ENCODE measurements around the gene NAALADL2. TPM values are rescaled to one million over a fixed set of nuclear protein-coding genes. Genes with fewer than 3 reads are reported as not detected.
A peak's percentile ranks its signal among the peaks of the same experiment; 100 is the strongest.

Gene NAALADL2
- total RNA-seq, 1 donor, result 23.5 TPM

DNA sequence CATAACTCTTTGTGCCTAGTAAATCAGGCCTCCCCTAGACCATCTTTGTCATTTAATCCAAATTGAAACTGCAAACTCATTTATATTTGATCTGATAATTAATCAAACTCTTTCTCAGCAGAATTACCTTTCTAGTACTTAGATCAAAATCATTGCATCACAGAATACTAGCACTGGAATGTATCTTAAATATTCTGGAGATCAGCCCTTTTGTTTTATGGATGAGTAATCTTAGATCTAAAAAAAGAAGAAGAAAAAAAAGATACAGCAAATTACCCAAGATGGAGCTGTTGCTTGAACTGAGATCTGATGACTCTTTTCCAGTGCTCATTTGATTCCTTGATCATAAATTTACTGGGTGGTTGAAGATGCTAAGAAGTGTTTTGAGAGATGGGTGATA, 47.9 kb downstream of the NAALADL2 start:
- no peaks in the 10 kb centered on the region for H4K20me1 ChIP-seq (ENCODE audit: insufficient read depth, low read length)
- H2AFZ ChIP-seq (ENCODE audit: low read length), result peak overlapping the region; percentile 26
- no peaks in the 10 kb centered on the region for H3K36me3 ChIP-seq (ENCODE audit: insufficient read depth, low read length)
- H3K4me3 ChIP-seq (ENCODE audit: insufficient read depth, low read length), result no peak overlapping the region
- TF ChIP-seq, protein P1, sequence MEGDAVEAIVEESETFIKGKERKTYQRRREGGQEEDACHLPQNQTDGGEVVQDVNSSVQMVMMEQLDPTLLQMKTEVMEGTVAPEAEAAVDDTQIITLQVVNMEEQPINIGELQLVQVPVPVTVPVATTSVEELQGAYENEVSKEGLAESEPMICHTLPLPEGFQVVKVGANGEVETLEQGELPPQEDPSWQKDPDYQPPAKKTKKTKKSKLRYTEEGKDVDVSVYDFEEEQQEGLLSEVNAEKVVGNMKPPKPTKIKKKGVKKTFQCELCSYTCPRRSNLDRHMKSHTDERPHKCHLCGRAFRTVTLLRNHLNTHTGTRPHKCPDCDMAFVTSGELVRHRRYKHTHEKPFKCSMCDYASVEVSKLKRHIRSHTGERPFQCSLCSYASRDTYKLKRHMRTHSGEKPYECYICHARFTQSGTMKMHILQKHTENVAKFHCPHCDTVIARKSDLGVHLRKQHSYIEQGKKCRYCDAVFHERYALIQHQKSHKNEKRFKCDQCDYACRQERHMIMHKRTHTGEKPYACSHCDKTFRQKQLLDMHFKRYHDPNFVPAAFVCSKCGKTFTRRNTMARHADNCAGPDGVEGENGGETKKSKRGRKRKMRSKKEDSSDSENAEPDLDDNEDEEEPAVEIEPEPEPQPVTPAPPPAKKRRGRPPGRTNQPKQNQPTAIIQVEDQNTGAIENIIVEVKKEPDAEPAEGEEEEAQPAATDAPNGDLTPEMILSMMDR (IDR thresholded peaks at IDR 0.05; ENCODE audit: extremely low read depth, low read depth, low read length), result no peak
- no peaks in the 10 kb centered on the region for H3K9me3 ChIP-seq (ENCODE audit: low read depth, low read length)
- no peaks in the 10 kb centered on the region for H3K27me3 ChIP-seq (ENCODE audit: insufficient read depth, low read length)
- H3K4me1 ChIP-seq (ENCODE audit: insufficient read depth, low read length), result peaks cover 9% of the 10 kb centered on the region
- no peaks in the 10 kb centered on the region for H3K79me2 ChIP-seq (ENCODE audit: insufficient read depth, low read length)
- H3K27ac ChIP-seq (ENCODE audit: low read depth, low read length), result no peak overlapping the region
- DNase-seq (ENCODE audit: insufficient read length, low spot score, missing footprints), result no peak
- H3K4me2 ChIP-seq (ENCODE audit: insufficient read depth, low read length), result no peak overlapping the region

DNA sequence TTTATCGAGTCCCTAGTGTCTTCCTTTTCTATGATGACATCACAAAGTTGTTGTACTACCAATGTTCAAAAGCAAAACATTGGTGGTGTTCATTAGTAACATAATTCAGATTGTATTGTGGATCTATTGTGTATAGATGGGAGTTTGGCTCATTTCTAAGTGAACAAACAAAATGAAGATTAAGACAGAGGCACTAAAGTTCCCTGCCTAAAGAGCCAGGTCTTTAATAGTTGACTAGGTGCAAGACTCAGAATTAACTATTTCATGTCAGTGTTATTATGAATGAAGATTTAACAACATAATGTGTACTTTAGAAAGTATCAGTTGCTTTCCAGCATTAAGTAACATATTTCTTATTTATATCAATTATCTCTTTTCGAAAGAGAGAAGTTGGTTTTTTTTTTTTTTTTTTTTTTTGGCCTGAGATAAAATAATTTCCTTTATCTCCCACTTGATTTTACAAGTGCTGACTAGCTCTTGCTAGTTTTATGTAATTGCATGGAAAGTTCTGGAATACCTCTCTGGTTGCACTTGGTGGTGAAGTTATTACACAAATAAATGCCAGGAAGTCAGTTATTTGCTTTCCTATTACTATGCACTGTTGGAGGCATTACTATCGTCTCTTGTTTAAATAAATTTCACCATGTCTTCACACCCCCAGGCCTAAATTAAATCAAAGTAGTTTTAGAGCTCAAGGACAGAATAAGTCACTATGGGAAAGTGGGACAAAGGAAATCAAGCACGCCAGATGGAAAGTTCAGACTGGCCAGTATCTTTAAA, 48.7 kb downstream of the NAALADL2 start:
- no peak for DNase-seq (ENCODE audit: insufficient read length, low spot score, missing footprints)
- TF ChIP-seq, protein P1 (IDR thresholded peaks at IDR 0.05; ENCODE audit: extremely low read depth, low read depth, low read length), result no peak
- H3K4me1 ChIP-seq (ENCODE audit: insufficient read depth, low read length), result peaks cover 11% of the 10 kb centered on the region
- H3K36me3 ChIP-seq (ENCODE audit: insufficient read depth, low read length), result no peaks in the 10 kb centered on the region
- no peak overlapping the region for H3K27ac ChIP-seq (ENCODE audit: low read depth, low read length)
- no peak overlapping the region for H3K4me3 ChIP-seq (ENCODE audit: insufficient read depth, low read length)
- H3K79me2 ChIP-seq (ENCODE audit: insufficient read depth, low read length), result no peaks in the 10 kb centered on the region
- H3K27me3 ChIP-seq (ENCODE audit: insufficient read depth, low read length), result no peaks in the 10 kb centered on the region
- H4K20me1 ChIP-seq (ENCODE audit: insufficient read depth, low read length), result no peaks in the 10 kb centered on the region
- no peaks in the 10 kb centered on the region for H3K9me3 ChIP-seq (ENCODE audit: low read depth, low read length)
- H2AFZ ChIP-seq (ENCODE audit: low read length), result peak overlapping the region; percentile 18
- no peak overlapping the region for H3K4me2 ChIP-seq (ENCODE audit: insufficient read depth, low read length)

DNA sequence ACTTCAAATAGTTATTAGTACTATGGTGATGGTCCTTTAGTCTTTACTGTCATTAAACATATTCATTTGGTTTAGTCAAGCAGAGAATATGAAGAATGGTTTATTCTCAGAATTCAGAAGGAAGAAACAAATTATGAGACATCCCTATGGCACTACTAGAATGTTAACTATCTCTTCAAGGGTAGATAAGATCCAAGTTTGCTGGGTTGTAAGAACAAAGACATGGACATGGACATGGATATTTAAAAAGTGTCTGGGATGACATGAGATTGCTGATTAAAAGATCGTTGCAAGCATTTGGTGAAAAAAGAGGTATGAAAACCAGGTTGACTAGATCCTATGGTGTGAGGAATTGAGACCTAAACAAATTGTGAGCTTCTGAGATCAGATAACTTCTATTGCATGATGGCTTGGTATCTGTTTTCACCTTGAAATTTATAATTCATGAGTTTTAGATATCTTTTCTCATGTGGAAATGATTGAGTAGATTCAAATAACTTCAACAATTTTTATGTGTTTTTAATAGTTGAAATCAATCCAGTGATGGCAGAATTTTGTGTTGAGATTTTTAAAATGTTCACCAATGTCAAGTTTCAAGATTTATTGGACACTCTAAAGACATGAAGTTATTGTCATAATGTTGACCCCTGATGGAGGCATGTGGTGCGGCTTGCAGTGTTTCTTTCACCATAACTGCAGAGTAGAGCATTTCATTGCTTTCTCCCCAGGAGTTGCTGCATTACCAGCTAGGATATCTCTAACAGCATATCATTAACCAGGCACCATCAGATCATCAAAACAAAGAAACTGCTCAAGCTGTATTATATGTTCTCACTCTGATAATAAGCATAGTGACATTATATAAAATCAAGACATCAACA, 72.6 kb downstream of the NAALADL2 start:
- Histone ChIP-seq H3K27me3 (ENCODE audit: insufficient read depth, low read length) (no peaks in the 10 kb centered on the region), H3K4me1 (ENCODE audit: insufficient read depth, low read length) (peaks cover 9% of the 10 kb centered on the region), H3K4me3 (ENCODE audit: insufficient read depth, low read length) (no peak overlapping the region), H4K20me1 (ENCODE audit: insufficient read depth, low read length) (no peaks in the 10 kb centered on the region), H2AFZ (ENCODE audit: low read length) (no peak overlapping the region), H3K36me3 (ENCODE audit: insufficient read depth, low read length) (no peaks in the 10 kb centered on the region), H3K9me3 (ENCODE audit: low read depth, low read length) (no peaks in the 10 kb centered on the region), H3K79me2 (ENCODE audit: insufficient read depth, low read length) (no peaks in the 10 kb centered on the region), H3K4me2 (ENCODE audit: insufficient read depth, low read length) (no peak overlapping the region), H3K27ac (ENCODE audit: low read depth, low read length) (no peak overlapping the region)
- DNase-seq (ENCODE audit: insufficient read length, low spot score, missing footprints), result peak; percentile 54
- TF ChIP-seq, protein P1 (IDR thresholded peaks at IDR 0.05; ENCODE audit: extremely low read depth, low read depth, low read length), result no peak

DNA sequence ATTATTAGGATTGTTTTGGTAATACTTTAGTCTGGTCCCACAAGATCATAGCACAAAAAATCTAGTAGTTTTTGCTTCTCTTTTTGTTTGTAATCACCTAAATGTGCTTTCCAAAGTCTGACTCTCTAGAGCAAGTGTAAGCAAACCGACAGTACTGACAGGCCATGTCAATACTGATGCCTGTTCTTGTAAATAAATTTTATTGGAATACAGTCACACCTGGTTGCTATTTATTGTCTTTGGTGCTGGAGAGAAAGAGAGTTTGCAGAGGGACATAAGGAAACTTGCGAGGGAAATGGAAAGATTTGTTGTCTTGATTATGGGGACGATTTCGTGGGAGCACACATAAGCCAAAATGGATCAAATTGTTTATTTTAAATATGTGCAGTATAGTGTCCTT, 77.5 kb downstream of the NAALADL2 start:
- TF ChIP-seq, protein P1 (IDR thresholded peaks at IDR 0.05; ENCODE audit: extremely low read depth, low read depth, low read length), result no peak
- Histone ChIP-seq H3K36me3 (ENCODE audit: insufficient read depth, low read length) (no peaks in the 10 kb centered on the region), H3K4me2 (ENCODE audit: insufficient read depth, low read length) (no peak overlapping the region), H3K9me3 (ENCODE audit: low read depth, low read length) (no peaks in the 10 kb centered on the region), H3K4me3 (ENCODE audit: insufficient read depth, low read length) (no peak overlapping the region), H3K27me3 (ENCODE audit: insufficient read depth, low read length) (no peaks in the 10 kb centered on the region), H3K4me1 (ENCODE audit: insufficient read depth, low read length) (peaks cover 9% of the 10 kb centered on the region), H4K20me1 (ENCODE audit: insufficient read depth, low read length) (no peaks in the 10 kb centered on the region), H3K79me2 (ENCODE audit: insufficient read depth, low read length) (no peaks in the 10 kb centered on the region), H2AFZ (ENCODE audit: low read length) (no peak overlapping the region), H3K27ac (ENCODE audit: low read depth, low read length) (no peak overlapping the region)
- no peak for DNase-seq (ENCODE audit: insufficient read length, low spot score, missing footprints)

Data from osteoblast (primary cell).